Measurements from ENCODE around the gene MAP3K5. TPM values are rescaled to one million over a fixed set of nuclear protein-coding genes. Genes with fewer than 3 reads are reported as not detected.

The MAP3K5 gene
- total and polyA plus RNA-seq, 2 donors (not counting 3 experiments of a cell fraction or from before 2014, with no cell fraction given), result 1.5 to 7.0 TPM

DNA sequence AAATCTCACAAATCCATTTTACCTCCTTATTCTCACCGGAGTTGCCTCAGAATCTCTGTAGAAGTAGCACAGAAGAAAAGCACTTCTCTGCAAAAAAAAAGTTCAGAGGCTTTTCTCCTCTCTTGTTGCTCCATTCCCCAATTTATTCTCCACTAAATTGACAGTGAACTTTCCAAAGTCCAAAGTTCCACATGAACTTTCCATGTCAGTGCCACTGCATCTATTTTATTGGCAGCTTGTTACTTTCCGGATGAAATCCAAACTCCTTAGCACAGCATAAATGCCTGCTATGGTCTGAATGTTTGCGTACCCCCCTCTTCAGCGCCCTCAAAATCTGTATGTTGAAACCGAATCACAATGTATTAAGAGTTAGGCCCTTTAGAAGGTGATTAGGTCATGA lies 165.1 kb downstream of the MAP3K5 start:
- CTCF ChIA-PET, result interaction anchor here (1.5 to 2.6 kb wide), 2 partner anchors 17 to 165 kb away, joined by 6 to 8 read pairs; partner anchors contain the start of gene MAP3K5
- Histone ChIP-seq H3K27ac (ENCODE audit: insufficient read depth, low read depth, low read length) (no peak overlapping the region), H3K9me3 (replicated peaks; ENCODE audit: control insufficient read depth, insufficient read depth, low read length) (no peaks in the 10 kb centered on the region), H3K79me2 (ENCODE audit: control insufficient read depth, insufficient read depth, low read length) (no peaks in the 10 kb centered on the region), H4K20me1 (replicated peaks; ENCODE audit: control insufficient read depth, extremely low read depth, insufficient read depth, low read length) (no peaks in the 10 kb centered on the region), H3K9me1 (replicated peaks; ENCODE audit: control insufficient read depth, extremely low read depth, insufficient read depth, low read length) (no peaks in the 10 kb centered on the region), H3K4me1 (ENCODE audit: control insufficient read depth, extremely low read depth, insufficient read depth, low read length) (no peaks in the 10 kb centered on the region), H3K4me3 (replicated peaks in 1 of 3; ENCODE audit: insufficient read depth in 1 of 3, low read depth in 1 of 3, low read length in 3 of 3) (no peak overlapping the region), H2AFZ (ENCODE audit: low read depth, low read length) (no peak overlapping the region), H3K36me3 (ENCODE audit: control insufficient read depth in 2 of 2, extremely low read depth in 1 of 2, insufficient read depth in 2 of 2, low read length in 2 of 2) (no peaks in the 10 kb centered on the region), H3K4me2 (ENCODE audit: insufficient read depth, low read length) (no peak overlapping the region), H3K27me3 (ENCODE audit: control insufficient read depth in 2 of 2, insufficient read depth in 2 of 2, low read length in 2 of 2) (no peaks in the 10 kb centered on the region), H3K9ac (replicated peaks; ENCODE audit: extremely low read depth, insufficient read depth, low read length) (no peak overlapping the region)
- no peak for DNase-seq (ENCODE audit: low read depth, low spot score)
- FAIRE-seq, result no peak
- TF ChIP-seq MAX (IDR thresholded peaks at IDR 0.05; ENCODE audit: insufficient read depth, insufficient read length) (no peak), MYC (IDR thresholded peaks at IDR 0.05; ENCODE audit: low read depth, low read length) (no peak), CTCF (IDR thresholded peaks at IDR 0.05; ENCODE audit: extremely low read depth in 1 of 2, insufficient read depth in 1 of 2, low read depth in 1 of 2, low read length in 2 of 2) (no peak), POLR2AphosphoS5 (IDR thresholded peaks at IDR 0.05; ENCODE audit: insufficient read depth, low read depth, low read length) (no peak), GATA2 (IDR thresholded peaks at IDR 0.05; ENCODE audit: insufficient read depth, insufficient read length, low read depth, low read length) (no peak), POLR2A (IDR thresholded peaks at IDR 0.05; ENCODE audit: low read depth, low read length) (no peak), JUN (IDR thresholded peaks at IDR 0.05; ENCODE audit: borderline replicate concordance, insufficient read depth, insufficient read length, low read depth) (no peak), EZH2 (IDR thresholded peaks at IDR 0.05; ENCODE audit: borderline replicate concordance, low read depth, low read length, severe bottlenecking) (no peak), FOS (IDR thresholded peaks at IDR 0.05; ENCODE audit: borderline replicate concordance, insufficient read depth, low read length) (no peak)
- dilution Hi-C loops (cut with MboI; ENCODE audit: extremely low pct_ligation_motif_present, low sequenced_read_pairs) (no loop called here), intact Hi-C loops (cut with micrococcal nuclease) (loop anchor here (2.0 kb wide), 1 partner anchor 16 kb away; no protein-coding TSS in a partner anchor)
- no TSS peak for BruUV-seq (replicated peaks)
- POLR2A ChIA-PET, result no interaction called here

Measured in endothelial cell of umbilical vein (primary cell).